Limb (tissue), 2 donors: ENCODE measurements around the gene MSANTD1.
"Not testable (repeated sequence)": the region's sequence is repeated elsewhere in the genome, so short reads cannot be mapped to it uniquely, and the experiment has no call there.

Source experiments
- DNase-seq, 2 donors: peaks; one replicate each; pipeline ENCODE4 v3.0.0-alpha.2; 2016; ENCODE audit errors: extremely low spot score in 2 of 2

The MSANTD1 gene

DNA sequence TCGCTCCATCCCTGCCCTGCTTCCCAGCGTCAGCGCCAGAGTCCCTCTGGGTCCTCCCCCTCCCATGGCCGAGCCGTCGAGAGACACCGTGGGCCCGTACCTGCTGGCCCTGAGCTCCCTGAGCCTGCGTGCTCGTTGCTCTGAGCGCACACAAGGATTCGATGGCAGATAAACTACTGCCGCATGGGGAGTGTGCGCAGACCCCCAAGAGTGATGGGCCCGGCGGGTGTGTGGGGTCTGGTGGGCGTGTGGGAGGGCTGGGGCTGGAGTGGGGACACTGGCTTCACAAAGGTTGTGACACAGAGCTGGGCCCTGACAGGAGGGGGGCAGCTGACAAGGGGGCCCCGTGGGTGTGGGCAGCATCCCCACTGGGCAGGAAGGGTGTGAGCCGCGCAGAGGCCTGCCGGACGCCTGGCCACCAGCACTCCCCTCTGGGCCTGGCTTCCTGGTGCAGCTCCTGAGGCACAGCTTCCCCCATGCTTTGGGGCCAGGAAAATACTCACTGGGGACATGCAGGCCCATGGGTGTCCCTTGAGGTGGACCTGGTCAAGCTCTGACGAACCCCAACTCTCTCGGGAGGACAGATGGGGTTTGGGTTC, 39.1 kb downstream of the MSANTD1 start:
- no peak for DNase-seq

DNA sequence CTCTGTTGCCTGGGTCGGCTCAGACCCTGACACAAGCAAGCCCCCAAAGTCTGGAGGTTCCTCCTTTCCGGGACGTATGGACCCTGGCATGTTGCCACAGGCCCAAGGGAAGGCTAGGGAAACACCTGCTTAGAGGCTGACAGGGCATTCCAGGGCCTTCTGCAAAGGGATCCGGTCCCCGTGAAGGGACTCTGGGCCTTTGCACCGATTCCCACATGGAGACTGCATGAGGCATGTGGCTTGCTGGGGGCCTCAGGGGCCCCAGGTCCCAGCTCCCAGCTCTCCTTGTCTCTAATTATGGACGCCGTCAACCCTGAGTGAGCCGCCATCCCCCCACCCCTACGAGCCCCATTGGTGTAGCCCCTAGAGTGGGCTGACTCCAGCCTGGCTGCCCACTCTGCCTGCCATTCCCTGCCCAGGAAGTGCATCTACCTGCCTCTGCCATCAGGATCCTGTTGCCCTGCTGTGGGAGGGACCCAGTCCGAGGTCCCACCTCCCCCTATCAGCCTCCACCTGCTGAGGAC, 39.7 kb downstream of the MSANTD1 start:
- DNase-seq: no peak

DNA sequence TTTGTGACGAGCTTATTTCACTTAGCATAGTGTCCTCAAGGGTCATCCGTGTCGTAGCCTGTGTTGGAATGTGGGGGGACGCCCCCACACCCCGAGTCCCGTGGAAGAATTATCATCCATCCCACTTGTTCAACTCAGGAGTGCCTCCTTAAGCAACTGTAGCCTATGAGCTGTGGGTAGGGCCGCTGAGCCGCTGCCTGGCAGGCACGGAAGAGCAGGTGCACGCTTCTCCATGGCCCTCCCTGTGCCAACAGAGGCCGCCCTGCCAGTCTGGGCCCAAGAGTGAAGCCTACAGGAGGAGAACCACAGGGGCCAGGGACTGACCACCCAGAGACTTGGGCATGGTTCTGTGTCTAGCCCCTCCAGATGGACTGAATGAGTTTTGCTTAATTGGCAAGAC, 41.5 kb downstream of the MSANTD1 start:
- no peak for DNase-seq

GRCh38 chr4:3290889-3291321, 41.9 kb downstream of the MSANTD1 start:
- no peak for DNase-seq

- no peak for DNase-seq
Measured at GRCh38 chr4:3291411-3291968, 42.5 kb downstream of the MSANTD1 start.

DNA sequence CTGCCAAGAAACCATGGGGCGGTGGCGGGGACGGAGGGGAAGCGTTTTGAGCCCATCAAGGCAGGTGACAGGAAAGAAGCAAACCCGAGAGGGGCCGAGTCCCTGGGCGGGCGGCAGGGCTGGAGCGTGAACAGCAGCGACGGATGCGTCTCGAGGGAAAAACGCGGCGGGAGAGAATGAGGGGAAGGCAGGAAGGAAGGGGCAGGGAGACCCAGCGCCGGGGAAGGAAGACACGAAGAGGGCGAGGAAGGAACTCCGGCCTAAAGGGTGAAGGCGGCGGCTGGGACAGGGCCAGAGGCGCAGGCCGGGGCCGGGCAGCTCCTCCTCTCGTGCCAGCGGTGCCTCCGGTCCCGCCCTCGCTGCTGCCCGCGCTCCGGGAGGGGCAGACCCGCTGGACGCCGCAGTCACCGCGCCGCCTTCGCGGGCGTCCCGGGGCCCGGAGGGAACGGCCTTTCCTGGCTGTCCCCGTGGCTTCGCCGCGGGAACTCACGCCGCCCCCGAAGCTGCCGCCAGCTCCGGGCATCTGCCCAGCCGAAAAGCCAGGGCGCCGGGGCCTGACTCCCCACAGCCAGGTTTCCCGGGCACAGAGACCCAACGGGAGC, 43.1 kb downstream of the MSANTD1 start:
- DNase-seq: peak; percentile 24 to 68

DNA sequence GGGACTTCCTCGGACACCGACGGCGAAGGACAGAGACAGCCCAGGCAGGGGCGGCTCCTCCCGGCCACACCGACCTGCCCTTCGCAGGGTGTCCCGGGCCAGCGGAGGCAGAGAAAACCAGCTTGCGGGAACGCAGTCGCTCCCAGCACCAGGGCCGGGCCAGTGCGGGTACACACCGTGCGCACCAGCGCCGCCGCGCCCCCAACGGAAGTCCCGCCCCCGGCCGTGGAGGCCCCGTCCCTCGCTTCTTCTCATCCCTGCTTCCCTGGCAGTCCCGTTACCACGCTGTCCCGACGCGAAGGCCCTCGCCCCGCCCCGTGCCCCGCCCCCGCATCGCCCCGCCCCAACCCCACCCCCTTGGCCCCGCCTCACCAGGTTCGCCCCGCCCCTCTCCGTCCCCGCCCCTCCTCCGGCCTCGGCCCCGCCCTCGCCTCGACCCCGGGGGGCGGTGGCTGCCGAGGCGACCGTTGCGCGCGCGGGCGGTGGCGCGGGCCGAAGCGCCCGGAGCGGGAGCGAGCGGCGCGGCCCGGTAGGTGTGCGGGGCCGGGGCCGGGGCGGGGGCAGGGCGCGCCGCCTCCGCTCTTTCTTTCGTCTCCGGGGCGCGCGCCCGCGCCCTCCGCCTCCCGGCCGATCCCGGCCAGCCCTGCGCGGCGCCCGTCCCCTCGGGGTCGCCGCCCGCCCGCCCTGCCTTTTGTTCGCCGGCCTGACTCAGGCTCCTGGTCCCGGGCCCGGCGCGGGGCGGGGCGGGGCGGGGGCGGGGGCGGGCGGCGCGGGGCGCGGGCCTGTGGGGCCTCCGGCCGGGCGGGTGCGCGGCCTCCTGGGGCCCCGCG, 43.8 kb downstream of the MSANTD1 start, which contains the start of gene RGS12:
Gene RGS12, plus strand, starts transcription at position 451 of the 830 bp plus-strand sequence. CDS start 23,150 bp downstream, outside the sequence.
- DNase-seq: peak; percentile 93 to 98

DNA sequence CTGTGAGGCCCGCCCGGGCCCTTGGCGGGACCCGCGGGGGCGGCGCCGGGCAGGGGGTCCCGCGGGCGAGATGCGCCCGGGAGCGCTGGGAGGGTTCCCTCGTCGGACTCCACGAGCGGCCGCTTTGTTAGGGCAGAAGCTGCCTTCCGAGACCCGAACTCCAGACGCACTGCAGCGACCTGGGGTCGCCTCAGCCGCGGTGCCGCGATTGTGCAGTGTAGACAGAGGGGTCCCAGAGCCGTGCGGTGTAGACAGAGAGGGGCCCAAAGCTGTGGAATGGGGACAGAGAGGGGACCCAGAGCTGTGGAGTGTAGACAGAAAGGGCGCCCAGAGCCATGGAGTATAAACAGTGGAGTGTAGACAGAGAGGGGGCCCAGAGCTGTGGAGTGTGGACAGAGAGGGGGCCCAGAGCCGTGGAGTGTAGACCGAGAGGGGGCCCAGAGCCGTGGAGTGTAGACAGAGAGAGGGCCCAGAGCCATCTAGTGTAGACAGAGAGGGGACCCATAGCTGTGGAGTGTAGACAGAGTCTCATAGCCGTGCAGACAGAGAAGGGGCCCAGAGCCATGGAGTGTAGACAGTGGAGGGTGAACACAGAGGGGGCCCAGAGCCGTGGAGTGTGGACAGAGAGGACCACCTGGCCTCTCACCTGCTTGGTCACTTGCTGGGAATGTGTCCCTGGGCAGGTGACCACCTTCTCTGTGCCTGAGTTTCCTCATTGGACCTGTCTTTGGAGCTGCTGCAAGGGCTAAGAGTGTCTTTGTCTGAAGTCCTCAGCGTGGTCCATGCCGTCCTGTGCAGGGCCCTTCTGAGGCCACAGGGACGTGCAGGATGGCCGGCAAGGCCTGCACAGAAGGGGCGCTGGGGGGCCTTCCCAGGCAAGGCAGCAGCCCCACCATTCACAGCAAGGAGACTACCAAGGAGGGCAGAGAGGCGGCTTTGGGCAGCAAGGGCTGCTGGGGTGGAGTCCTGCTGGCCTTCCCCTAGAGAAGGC, 44.7 kb downstream of the MSANTD1 start:
- peak in 1 of 2 donors; percentile 42 for DNase-seq

DNA sequence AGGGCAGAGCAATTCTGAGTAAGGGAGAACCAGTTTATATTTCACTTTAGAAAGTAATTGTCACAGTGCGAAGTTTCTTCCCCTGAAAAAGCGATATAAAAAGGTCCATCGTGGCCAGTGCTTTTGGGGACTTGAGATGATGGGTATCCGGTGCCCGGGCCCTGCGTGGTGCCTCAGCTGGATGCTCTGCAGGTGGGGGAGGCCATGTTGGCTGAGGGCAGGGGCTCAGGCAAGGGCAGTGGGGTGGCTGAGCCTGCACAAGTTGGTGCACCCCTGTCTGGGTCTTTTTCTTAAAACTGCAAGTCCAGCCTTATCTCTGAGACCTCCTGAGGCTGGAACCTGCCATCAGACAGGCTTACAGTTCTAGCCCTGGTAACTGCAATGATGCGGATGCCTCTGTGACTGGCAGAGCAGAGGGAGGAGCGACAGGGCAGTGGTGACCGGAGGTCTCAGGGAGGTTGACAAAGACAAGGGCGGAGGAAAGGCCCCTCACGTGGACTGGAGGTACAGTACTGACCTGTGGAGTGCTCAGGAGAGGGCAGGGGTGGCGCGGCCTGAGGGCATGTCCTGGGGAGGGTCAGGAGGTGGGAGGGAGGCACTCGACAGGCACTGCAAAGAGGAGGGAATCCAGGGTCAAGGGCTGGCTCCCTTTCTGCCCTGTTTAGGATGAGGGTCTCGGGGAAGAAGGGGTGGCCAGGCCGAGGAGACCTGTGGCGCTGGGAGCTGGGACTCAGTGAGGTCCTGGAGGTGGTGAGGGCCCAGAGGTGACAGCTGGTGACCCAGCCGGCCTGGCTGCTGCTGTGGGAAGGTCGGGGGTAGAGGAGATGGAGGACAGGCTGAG, 45.7 kb downstream of the MSANTD1 start:
- peak in 1 of 2 donors; percentile 32 for DNase-seq

DNA sequence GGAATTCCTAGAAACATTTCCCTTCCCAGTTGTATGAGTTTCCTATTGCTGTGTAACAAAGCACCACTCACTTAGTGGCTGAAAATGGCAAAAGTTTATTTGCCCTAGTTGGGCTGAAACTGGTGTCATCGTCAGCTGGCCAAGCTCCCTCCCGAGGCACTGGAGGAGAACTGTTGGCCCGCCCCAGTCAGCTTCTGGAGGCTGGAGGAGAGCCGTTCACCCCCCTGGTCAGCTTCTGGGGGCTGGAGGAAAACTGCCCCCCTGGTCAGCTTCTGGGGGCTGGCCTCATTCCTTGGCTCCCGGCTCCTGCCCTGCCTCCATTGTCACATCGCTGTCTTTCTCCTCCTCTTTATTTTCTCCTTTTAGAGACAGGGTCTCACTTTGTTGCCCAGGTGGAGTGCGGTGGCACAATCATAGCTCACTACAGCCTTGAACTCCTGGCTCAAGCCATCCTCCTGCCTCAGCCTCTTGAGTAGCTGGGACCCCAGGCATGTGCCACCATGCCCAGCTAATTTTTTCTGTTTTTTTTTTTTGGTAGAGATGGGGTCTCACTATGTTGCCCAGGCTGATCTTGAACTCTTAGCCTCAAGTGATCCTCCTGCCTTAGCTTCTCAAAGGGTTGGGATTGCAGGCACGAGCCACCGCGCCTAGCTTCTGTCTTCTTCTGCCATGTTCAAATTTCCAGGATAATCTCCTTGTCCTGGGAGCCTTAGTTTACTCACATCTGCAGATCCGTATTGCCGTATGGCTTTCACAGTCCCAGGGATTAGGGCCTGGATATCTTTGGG, 47.1 kb downstream of the MSANTD1 start:
- DNase-seq: no peak

GRCh38 chr4:3296651-3297050, 47.7 kb downstream of the MSANTD1 start:
- DNase-seq: no peak

GRCh38 chr4:3297066-3297859, 48.3 kb downstream of the MSANTD1 start:
- no peak for DNase-seq

- DNase-seq: no peak
Measured at GRCh38 chr4:3299122-3299975, 50.4 kb downstream of the MSANTD1 start.

GRCh38 chr4:3299976-3300671, 51.2 kb downstream of the MSANTD1 start:
- DNase-seq: no peak

DNA sequence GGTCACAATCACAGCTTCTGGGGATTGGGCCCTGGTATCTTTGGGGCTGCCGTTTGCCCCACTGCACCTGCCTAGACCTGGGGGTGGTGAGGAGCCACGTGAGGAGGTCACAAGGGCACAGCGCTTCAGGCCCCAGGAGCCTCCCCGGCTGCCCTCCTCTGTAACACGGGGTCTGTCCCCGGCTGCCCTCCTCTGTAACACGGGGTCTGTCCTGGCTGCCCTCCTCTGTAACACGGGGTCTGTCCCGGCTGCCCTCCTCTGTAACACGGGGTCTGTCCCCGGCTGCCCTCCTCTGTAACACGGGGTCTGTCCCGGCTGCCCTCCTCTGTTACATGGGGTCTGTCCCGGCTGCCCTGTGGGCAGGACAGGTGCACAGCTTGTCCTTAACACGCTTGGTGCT, 51.9 kb downstream of the MSANTD1 start:
- not testable (repeated sequence) for DNase-seq

- DNase-seq: no peak
Measured at GRCh38 chr4:3301450-3302172, 52.7 kb downstream of the MSANTD1 start.
